ENCODE measurements around the gene FAM171A2.

Gene FAM171A2

GRCh38 chr17:44323359-44324091 is 40.1 kb downstream of the FAM171A2 start:
- DNase-seq (ENCODE audit: low read depth in 2 of 2): no peak

- no peak for DNase-seq (ENCODE audit: low read depth in 2 of 2)
Observed at GRCh38 chr17:44322236-44322895, 41.3 kb downstream of the FAM171A2 start.

GRCh38 chr17:44321246-44322120 is 42.2 kb downstream of the FAM171A2 start:
- DNase-seq (ENCODE audit: low read depth in 2 of 2): no peak

DNA sequence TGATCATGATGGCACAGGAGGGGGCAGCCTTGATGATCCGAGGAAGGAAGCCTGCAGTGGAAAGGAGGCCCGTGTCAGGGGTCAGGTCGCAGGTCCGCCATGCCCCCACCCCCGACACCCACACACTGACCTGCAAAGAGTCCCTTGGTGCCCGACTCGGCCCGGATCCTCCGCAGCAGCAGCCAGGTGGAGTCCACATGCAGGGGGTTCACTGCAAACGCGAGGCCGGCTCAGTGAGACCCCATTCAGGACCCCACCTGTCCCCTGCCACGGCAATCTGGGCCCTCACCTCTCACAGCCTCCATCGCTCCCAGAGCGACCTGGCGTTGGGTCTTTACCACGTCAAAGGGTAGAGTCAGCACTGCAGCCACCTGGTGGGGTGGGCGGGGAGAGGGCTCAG is 43.6 kb downstream of the FAM171A2 start:
- DNase-seq (ENCODE audit: low read depth in 2 of 2): no peak

- DNase-seq (ENCODE audit: low read depth in 2 of 2): no peak
Observed at GRCh38 chr17:44318077-44318892, 45.4 kb downstream of the FAM171A2 start.

- no peak for DNase-seq (ENCODE audit: low read depth in 2 of 2)
Observed at GRCh38 chr17:44317545-44317944, 46.1 kb downstream of the FAM171A2 start.

DNA sequence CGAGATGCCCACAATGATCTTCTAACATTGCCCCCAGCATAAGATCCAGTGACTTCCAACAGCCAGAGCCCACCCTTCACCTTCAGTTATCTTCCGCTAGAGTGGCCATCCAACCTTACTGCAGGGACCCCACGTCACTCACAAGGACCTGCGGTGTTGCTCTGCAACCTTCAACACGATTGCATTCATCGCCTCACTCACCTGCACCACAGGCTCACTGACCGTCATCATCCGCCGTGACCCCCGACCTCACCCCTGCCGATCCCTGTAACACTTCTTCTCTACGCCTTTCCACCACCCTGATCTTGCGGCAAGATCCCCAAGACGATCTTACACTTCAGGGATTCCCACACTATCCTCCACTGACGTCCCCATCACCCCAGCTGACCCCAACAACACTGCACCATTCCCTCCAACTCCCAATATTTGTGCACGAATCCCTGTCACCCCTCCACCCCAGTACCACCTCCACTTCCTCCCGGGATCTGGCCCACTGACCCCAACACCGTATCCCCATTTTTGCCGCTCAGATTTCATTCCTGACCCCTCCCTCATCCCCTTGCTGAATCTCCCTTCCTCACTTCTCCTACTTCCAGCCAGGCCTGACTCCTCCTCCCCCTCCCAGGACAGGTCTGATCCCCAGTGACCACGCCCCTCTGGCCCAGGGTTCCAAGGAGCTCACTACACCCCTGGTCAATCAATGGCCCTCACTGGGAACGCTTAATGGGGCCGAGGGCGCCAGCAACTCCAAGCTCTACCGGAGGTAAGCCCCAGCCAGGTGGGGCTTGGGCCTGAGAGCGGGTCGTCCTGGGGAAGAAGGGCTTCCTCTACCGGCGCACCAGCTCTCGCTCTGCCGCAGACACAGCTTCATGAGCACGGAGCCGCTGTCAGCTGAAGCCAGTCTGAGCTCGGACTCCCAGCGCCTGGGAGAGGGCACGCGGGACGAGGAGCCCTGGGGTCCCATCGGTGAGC is 47.6 kb downstream of the FAM171A2 start:
- no peak for DNase-seq (ENCODE audit: low read depth in 2 of 2)

- DNase-seq (ENCODE audit: low read depth in 2 of 2): peak; percentile 47 to 52
Observed at GRCh38 chr17:44314869-44315661, 48.6 kb downstream of the FAM171A2 start.

DNA sequence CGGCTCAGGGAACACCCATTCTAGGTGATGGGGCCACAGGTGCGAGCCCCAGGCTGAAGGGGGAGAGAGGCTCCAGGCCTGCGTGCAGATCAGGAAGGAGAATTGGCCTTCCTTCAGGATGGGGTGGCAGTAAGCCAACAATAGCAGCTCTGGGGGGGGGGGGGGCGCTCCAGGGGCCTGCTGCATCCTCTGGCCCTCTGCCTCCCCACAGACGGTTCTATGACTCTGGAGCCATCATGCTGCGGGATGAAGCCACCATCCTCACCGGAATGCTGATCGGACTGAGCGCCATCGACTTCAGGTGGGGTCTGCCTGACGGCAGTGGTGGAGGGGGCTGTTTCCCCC is 49.2 kb downstream of the FAM171A2 start:
- DNase-seq (ENCODE audit: low read depth in 2 of 2): no peak

DNA sequence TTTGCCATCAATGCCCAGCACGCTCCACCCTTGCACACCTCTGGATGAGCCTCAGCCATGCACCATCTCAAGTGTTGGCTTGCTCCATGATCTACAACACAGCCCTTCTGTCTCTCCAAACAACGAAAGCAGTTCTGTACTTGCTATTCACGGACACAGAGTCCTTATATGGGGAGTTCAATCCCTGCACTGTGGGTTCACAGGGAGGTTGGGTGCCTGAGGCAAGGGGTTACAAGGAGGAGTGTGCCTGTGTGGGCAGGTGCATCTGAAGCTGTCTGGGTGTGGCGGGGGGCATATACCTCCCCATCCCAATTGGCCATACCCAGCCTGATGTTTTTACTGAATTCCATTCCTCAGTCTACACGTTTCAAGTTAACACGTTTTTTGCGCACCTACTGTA is 49.6 kb downstream of the FAM171A2 start:
- DNase-seq (ENCODE audit: low read depth in 2 of 2): no peak

- no peak for DNase-seq (ENCODE audit: low read depth in 2 of 2)
Observed at GRCh38 chr17:44312396-44313104, 51.1 kb downstream of the FAM171A2 start.

GRCh38 chr17:44311562-44312181 is 52.0 kb downstream of the FAM171A2 start:
- DNase-seq (ENCODE audit: low read depth in 2 of 2): no peak

- DNase-seq (ENCODE audit: low read depth in 2 of 2): no peak
Observed at GRCh38 chr17:44310609-44311376, 52.9 kb downstream of the FAM171A2 start.

GRCh38 chr17:44310188-44310587 is 53.5 kb downstream of the FAM171A2 start:
- DNase-seq (ENCODE audit: low read depth in 2 of 2): no peak

- DNase-seq (ENCODE audit: low read depth in 2 of 2): no peak
Observed at GRCh38 chr17:44309472-44309871, 54.2 kb downstream of the FAM171A2 start.

- DNase-seq (ENCODE audit: low read depth in 2 of 2): no peak
Observed at GRCh38 chr17:44308865-44309264, 54.8 kb downstream of the FAM171A2 start.

DNA sequence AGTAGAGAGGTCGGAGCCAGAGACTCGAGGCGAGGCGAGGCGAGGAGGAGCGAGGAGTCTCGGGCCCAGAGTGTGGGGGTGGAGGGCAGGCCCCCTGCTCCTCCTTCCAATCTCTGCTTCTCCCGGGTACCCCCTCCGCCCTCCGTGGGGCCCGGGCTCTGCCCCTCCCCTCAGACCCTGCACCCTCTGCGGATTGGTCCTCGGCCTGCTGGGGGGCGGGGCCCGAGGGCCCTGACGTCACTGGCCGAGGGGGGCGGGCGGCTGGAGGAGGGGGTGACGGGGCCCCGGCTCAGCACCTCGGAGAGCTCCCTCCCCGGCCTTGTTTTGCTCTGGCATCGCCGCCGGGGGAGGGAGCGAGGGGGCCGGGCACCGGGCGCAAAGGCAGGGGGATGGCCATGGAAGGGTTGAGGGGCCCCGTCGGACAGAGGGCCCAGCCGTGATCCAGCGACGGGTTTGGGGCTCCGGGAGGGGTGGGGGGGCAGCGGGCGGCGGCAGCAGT is 55.3 kb downstream of the FAM171A2 start, which contains the start of gene RUNDC3A:
Gene RUNDC3A, plus strand, starts transcription at position 282 of the 499 bp plus-strand sequence. CDS start 232 bp downstream, outside the sequence.
- DNase-seq (ENCODE audit: low read depth in 2 of 2): peak; percentile 78 to 82

All from stimulated activated CD4-positive, alpha-beta T cell treated with anti-CD3 and anti-CD28 coated beads, Interleukin-4, amount 100 ng/mL, for 48 hours (primary cell).